HG03060 (cell line): ENCODE data around the gene FBXO42.
"Not testable (repeated sequence)": the region's sequence is repeated elsewhere in the genome, so short reads cannot be mapped to it uniquely, and the experiment has no call there.

ENCODE experiments used
- ATAC-seq: cut with Tn5 transposase; IDR thresholded peaks from one replicate; pipeline ENCODE4 v1.9.1; 2021; ENCODE audit warnings: low read depth, moderate number of reproducible peaks; ENCODE audit not compliant: unreplicated experiment

FBXO42 gene

GRCh38 chr1:16226490-16227179 is 125.6 kb downstream of the FBXO42 start:
- no peak for ATAC-seq

GRCh38 chr1:16226129-16226489 is 126.2 kb downstream of the FBXO42 start:
- ATAC-seq, result no peak

- ATAC-seq, result no peak
Observed at GRCh38 chr1:16224472-16224871, 127.8 kb downstream of the FBXO42 start.

DNA sequence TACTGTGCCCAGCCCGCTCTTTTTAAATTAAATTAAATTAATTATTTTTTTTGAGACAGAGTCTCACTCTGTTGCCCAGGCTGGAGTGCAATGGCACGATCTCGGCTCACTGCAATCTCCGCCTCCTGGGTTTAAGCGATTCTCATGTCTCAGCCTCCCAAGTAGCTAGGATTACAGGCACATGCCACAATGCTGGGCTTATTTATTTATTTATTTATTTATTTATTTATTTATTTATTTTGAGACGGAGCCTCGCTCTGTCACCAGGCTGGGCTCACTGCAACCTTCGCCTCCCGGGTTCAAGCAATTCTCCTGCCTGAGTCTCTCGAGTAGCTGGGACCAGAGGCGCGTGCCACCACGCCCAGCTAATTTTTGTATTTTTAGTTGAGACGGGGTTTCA is 129.6 kb downstream of the FBXO42 start:
- ATAC-seq, result not testable (repeated sequence)

DNA sequence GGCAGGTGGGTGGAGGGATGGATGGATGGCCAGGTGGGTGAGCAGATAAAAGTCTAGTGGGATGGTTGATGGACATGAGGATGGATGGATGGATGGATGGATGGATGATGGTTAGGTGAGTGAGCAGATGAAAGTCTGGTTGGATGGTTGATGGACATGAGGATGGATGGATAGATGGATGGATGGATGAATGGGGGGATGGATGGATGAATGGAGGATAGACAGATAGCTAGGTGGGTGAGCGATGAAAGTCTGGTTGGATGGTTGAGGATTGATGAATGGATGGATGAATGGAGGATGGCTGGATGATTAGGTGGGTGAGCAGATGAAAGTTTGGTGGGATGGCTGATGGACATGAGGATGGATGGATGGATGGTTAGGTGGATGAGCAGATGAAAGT is 130.8 kb downstream of the FBXO42 start:
- ATAC-seq, result no peak

- no peak for ATAC-seq
Observed at GRCh38 chr1:16219968-16220500, 132.2 kb downstream of the FBXO42 start.

DNA sequence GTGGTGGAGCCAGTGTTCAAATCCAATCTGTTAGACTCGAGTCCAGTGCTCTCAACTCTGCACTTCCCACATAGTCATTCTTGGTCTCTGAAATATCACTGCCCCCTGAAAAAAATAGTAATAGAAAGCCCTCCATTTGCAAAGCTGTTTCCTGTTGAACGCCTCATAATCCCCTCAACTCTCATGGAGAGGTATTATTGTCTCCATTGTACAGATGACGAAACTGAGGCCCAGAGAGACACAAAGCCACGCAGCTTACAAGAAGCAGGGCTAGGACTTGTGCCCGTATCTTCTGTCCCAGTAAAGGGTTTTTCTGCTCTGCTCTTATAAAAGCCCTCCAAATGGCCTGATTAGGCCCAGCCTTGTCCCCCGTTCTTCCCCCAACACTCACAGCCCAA is 133.6 kb downstream of the FBXO42 start:
- no peak for ATAC-seq

DNA sequence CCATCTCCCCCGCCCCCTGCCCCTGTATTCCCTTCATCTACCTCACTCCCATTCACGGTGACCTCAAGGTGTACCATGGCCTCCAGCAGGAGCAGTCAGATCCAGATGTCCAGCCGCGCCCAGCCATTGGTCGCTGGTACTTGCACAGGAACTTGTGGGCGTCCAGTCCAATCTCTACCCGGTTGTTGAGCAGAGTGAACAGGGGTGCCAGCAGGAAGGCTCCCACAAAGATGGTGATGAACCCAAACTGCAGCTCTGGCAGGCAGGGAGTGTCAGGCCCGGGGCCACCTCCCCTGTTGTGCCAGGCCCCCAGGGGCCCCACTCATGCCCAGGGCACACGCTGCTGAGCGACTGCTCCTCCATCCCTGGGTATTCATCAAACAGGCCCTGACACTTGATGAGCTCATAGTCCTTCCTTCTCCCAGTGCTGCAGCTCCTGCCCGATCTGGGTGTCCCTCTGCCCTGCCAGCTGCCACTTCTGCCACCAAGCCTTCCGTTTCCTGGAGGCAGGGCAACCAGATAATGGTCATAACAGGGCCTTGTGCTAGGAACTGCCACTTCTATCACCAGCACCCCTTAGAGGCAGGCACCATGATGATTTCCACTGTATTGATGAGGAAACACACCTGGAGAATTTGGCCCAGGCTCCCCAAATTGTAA is 134.1 kb downstream of the FBXO42 start:
- no peak for ATAC-seq

GRCh38 chr1:16217061-16217785 is 135.1 kb downstream of the FBXO42 start:
- peak; percentile 75 for ATAC-seq

DNA sequence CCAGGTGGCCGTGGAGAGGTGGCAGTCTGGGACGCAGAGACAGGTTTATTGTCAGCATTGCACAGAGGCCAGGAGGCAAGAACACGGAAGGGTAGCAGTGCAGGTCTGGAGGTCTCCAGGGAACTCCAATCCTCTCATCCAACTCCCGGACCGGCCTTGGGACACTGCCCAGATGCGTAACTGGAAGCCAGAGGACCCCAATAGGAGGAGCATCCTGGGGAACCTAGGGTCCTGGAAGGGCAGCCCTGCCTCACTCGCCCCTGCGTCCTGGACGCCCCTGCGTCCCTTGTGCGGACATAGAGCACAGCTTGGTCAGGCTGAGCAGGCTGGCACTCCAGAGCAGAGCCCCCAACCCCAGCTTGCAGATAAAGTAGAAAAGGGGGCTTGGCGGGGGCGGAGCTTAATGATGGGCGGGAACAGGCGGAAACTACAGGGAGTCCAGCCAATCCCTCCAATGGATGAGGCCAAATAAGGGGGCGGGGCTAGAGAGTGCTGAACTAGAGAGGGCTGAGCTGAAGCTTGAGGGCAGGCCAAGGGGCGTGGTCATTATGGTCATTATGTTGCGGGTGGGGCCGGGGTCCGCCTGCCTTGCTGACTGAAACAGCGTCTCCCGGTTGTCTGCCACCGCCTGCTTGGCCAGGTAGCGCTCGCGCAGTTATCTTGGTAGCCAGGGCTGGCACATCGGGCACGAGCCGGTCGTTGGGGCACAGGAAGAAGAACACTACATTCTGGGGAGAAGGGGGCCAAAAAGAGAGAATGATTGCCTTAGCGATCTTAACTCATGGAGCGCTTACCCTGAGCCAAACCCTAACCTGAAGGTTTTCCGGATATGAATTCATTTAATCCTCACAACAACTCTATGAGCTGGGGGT is 136.2 kb downstream of the FBXO42 start:
- ATAC-seq, result no peak

GRCh38 chr1:16215240-16215639 is 137.0 kb downstream of the FBXO42 start:
- ATAC-seq, result not testable (repeated sequence)

DNA sequence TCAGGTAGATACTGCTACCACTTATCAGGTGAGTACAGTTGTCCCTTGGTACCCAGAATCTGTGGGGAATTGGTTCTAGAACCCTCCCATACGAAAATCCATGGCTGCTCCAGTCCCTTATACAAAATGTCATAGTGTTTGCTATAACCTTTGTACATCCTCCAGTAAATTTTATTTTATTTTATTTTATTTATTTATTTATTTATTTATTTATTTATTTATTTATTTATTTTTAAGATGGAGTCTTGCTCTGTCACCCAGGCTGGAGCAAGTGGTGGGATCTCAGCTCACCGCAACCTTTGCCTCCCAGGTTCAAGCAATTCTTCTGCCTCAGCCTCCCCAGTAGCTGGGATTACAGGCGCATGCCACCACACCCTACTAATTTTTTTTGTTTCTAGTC is 138.7 kb downstream of the FBXO42 start:
- not testable (repeated sequence) for ATAC-seq

- no peak for ATAC-seq
Observed at GRCh38 chr1:16213013-16213412, 139.3 kb downstream of the FBXO42 start.

- ATAC-seq, result no peak
Observed at GRCh38 chr1:16212251-16212961, 139.9 kb downstream of the FBXO42 start, which contains the start of gene ARHGEF19. Gene ARHGEF19, minus strand, starts transcription at chr1:16212652. Its CDS starts 3,598 bp downstream, at chr1:16209054.

DNA sequence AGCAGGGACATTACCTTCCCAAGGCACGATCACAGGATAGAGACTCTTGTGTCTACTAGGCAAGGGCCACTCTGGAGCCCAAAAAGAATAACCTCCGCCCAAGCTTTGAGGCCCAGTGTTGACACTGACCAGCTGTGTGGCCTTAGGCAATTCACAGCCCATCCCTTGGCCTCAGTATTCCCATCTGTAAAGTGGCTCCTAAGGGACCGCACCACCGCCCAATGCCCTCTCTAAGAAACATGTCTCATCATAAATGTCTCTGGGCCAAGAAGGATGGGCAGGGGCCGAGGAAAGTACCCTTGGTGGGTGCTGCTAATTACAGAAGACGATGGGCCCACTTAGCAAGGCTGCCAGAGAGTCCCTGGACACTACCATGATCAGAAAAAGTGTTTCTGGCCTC is 140.5 kb downstream of the FBXO42 start:
- ATAC-seq, result no peak

- ATAC-seq, result no peak
Observed at GRCh38 chr1:16210581-16210980, 141.7 kb downstream of the FBXO42 start.

GRCh38 chr1:16209847-16210407 is 142.4 kb downstream of the FBXO42 start:
- ATAC-seq, result no peak

DNA sequence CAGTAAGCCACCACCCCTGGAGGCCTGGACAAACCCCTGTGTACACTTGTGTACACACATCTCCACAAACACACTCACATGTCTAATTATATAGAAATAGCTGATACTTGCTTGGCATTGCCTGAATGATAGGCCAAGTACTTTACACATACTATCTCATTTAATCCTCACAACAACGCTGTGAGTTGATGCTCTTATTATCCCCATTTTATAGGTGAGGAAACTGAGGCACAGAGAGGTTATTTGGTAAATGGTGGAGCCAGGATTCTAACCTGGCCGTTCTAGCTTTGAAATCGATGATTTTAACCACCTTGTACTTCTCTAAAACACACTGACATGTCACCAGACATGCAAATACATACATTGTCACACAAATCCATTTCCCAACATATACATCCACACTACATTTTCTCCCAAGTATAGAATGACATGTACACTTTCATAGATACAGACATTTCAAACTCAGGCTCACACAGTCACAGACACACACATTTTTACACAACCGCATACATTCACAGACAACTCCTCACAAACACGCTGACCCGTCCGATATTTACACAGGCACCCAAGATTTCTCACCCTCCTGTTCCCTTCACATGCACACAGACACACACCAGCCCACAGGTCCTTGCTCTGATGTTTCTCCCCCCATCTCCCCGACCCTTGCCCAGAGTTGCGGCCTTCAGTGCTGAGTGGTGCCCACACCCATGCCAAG is 143.0 kb downstream of the FBXO42 start:
- no peak for ATAC-seq
